Activated CD4-positive, CD25-positive, alpha-beta regulatory T cell treated with anti-CD3 and anti-CD28 coated beads, Interleukin-2, amount 50 U/mL, for 72 hours (primary cell): Measurements from ENCODE around the gene TMEM131.
"Not testable (repeated sequence)": the region's sequence is repeated elsewhere in the genome, so short reads cannot be mapped to it uniquely, and the experiment has no call there.

ENCODE experiments used
- DNase-seq: peaks from one replicate; pipeline ENCODE4 v3.0.0; 2021

The TMEM131 gene

GRCh38 chr2:97985998-97986397, 9.8 kb downstream of the TMEM131 start:
- no peak for DNase-seq

DNA sequence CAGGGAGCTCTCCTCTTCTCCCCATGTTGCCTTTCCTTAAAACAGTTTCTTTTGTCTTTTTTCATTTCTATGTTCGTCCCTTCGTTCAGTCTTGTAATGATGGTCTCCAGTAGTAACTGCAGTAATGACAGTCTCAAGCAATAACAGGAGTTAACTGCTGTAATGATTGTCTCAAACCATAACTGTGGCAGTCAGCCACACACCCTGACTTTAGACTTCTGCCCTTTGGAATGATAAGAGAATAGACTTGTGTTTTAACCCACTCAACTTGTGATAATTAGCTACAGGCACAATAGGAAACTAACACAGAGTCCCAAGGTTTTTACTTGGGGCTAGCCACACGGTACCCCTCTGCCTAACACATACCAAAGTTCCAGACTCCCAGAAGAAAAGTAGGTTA, 12.1 kb downstream of the TMEM131 start:
- no peak for DNase-seq

DNA sequence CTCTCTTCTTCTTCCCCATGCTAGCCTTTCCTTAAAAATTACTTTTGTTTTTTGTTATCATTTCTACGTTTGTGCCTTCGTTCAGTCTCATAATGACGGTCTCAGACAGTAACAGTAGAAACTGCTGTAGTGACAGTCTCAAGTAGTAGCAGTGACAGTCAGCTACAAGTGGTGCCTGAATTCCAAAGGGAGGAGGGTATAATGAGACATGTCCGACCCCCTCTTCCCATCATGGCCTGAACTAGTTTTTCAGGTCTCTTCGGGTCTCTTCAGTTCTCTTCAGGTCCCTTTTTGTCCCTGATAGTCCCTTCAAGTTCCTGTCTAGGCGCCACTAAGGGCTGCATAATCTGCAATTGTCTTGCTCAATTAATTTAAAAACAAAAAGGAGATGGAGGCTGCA, 12.6 kb downstream of the TMEM131 start:
- DNase-seq = no peak

- DNase-seq = no peak
Observed at GRCh38 chr2:97982621-97983020, 13.1 kb downstream of the TMEM131 start.

- no peak for DNase-seq
Observed at GRCh38 chr2:97981961-97982360, 13.8 kb downstream of the TMEM131 start.

DNA sequence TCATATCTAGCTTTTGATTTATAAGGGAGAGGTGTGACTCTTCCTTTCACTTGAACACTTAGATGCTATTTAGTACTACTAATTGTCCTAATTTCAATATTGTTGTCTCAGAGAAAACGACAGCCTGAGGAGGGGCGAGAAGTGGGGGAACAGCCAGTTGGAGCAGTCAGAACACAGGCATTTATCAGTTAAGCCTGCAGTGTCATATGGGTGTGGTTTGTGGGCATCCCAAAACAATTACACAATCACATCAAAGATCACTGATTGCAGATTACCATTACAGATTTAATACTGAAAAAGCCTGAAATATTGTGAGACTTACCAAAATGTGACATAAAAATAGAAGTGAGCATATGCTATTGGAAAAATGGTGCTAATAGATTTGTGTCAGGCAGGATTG, 15.8 kb downstream of the TMEM131 start:
- no peak for DNase-seq

DNA sequence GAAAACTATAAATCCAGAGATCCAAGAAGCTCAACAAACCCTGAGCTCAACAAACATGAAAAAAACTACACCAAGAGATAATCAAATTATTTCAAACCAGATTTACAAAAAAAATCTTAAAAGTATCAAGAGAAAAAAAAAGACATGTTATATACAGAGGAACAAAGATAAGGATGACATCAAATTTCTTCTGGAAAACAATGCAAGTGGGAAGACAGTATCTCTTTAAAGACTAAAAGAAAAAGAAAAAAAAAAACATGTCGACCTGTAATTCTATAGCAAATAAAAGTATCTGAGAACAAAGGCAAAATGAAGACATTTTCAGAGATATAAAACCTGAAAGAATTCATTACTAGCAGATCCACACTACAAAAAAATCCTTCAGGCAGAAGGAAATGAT, 21.3 kb downstream of the TMEM131 start:
- no peak for DNase-seq

GRCh38 chr2:97970293-97971060, 25.3 kb downstream of the TMEM131 start:
- no peak for DNase-seq

GRCh38 chr2:97969081-97970067, 26.4 kb downstream of the TMEM131 start:
- no peak for DNase-seq

DNA sequence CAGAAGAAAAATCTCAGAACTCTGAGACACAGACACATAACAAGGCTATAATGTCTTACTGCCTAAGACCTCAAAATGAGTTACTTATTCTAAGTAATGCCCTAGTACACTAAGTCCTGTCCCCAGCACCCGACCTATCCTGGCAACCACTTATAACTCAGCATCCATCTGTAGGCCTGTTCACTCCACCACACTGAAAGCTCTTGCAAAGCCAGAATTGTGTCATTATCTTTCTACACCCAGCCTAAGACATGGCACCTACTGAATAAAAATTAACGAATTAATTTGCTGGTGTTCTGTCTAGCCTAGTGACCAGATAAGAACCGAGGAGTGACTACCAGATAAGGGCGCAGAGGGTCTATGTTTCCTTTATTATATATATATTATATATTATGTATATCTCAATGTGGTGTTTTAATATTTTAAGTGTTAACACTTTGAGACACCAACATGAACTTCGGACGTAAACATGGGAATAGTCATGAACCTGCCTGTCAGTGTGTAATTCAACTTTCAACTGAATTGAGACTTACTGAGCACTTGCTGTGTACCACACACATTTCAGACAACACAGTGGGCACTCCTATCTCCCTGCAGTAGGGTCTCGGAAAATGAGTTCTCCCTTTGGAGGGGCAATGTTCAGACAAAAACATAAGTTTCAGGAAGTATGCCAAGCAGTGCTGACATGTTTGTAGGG, 27.7 kb downstream of the TMEM131 start:
- DNase-seq = no peak

GRCh38 chr2:97967216-97967592, 28.5 kb downstream of the TMEM131 start:
- no peak for DNase-seq

- DNase-seq = no peak
Observed at GRCh38 chr2:97966545-97967215, 29.1 kb downstream of the TMEM131 start.

DNA sequence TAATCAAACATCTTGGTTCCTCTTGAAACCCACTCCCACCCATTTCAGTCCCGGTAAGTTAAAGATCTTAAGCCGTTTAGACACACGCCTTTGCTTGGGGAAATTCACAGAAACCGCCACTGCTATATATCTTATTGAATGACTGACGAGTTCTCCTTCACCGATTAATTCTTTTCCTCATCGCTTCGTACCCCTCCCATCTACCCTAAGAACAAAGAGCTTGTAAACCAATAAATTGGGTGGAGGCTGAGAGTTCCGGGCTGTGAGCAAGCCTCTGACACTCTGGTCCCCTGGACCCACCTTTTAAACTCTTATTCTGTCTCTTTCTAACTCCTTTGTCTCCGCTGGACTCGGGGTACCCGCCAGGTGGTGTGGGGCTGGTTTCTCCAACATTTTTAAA, 30.6 kb downstream of the TMEM131 start:
- DNase-seq = no peak

DNA sequence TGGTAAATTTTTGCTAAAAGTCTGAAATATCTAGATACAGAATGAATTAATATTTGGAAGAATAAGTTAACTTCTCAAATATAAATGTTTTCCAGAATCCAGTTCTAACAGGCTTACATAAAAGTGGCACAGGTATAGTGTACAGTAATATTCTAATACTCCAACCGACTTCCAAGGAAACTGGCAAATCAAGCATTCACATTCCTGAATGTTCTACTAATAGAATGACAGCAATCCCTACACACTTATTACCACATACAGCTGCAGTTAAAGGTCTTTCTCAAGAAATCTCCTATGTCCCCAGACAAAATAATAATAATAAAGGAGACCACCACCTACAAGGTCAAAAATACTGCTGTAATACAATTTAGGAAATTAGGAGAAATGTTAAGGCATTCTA, 31.9 kb downstream of the TMEM131 start:
- DNase-seq = no peak

- no peak for DNase-seq
Observed at GRCh38 chr2:97963079-97963406, 32.7 kb downstream of the TMEM131 start.

DNA sequence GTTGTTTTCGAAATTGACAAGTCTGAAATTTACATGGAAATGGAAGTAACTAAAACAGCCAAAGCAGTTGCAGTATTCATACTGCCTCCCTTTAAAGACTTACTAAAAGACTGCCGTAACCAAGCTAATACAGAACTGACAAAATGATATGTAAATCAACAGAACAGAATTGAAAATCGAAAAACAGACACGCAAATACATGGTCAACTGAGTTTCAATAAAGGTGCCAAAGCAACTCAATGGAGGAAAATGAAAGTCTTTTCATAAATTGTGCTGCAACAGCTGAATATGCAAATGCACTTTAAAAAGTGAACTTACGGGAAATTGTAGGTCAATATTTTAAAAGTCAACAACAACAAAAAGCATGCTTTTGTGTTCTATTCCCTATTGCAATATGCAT, 34.2 kb downstream of the TMEM131 start:
- no peak for DNase-seq

DNA sequence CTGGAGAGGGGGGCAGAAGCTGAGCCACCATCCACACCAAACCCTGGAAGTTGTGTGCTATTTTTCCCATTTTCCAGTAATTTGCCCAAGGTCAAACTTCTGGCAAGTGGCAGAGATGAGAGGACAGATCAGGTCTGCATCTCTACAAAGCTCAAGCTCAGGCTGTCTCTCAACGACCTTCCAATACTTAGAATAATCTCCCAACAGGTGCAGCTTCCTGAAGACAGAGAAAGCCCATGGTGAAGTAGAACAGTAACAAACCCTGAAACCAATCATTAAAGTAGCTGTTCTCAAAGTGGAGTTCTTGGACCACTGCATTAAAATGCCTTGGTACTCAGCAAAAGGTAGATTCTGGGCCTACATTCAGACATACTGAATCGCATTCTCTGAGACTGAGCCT, 37.6 kb downstream of the TMEM131 start:
- DNase-seq = no peak

GRCh38 chr2:97957432-97958183, 38.1 kb downstream of the TMEM131 start:
- no peak for DNase-seq

GRCh38 chr2:97956753-97957152, 39.0 kb downstream of the TMEM131 start:
- not testable (repeated sequence) for DNase-seq

DNA sequence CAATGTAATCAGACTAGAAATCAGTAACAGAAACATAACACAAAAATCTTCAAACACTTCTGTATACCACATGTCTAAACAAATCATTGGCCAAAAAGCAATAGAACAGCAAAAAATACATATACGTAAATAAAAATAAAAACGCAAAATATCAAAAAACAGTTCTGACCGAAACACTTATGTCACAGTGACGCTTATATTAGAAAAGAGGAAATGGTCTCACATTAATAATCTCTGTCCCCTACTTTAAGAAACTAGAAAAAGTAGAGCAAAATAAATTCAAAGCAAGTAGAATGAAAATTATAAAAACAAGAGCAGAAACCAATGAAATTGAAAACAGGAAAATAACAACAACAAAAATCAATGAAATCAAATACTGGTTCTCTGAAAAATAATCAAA, 41.9 kb downstream of the TMEM131 start:
- DNase-seq = no peak

GRCh38 chr2:97952357-97952756, 43.4 kb downstream of the TMEM131 start:
- no peak for DNase-seq

GRCh38 chr2:97951155-97951680, 44.5 kb downstream of the TMEM131 start:
- no peak for DNase-seq
